Neuronal stem cell (in vitro differentiated cells): ENCODE data around the gene TMEM271.

Experiments used
- DNase-seq: peaks from one replicate; pipeline ENCODE4 v3.0.0-alpha.2; 2013; ENCODE audit warnings: low spot score
- H2AFZ ChIP-seq: one replicate; pipeline ENCODE4 v1.6.1; 2013; ENCODE audit warnings: mild to moderate bottlenecking, low read length, inconsistent platforms
- H2AK5ac ChIP-seq: 2 replicates; pipeline ENCODE4 v1.6.1; 2013; ENCODE audit warnings: low read depth, mild to moderate bottlenecking, inconsistent platforms, low read length, moderate library complexity, mixed read lengths
- H2BK120ac ChIP-seq: 2 replicates; pipeline ENCODE4 v1.6.1; 2013; ENCODE audit warnings: low read depth, mild to moderate bottlenecking, inconsistent platforms, low read length, moderate library complexity, mixed read lengths
- H2BK12ac ChIP-seq: one replicate; pipeline ENCODE4 v1.6.1; 2013; ENCODE audit warnings: low read length, inconsistent platforms
- H2BK15ac ChIP-seq: 2 replicates; pipeline ENCODE4 v1.6.1; 2013; ENCODE audit warnings: mild to moderate bottlenecking, low read length, inconsistent platforms, mixed read lengths
- H2BK5ac ChIP-seq: one replicate; pipeline ENCODE4 v1.6.1; 2013; ENCODE audit warnings: inconsistent platforms, mild to moderate bottlenecking, low read length, moderate library complexity
- H3K14ac ChIP-seq: one replicate; pipeline ENCODE4 v1.6.1; 2013; ENCODE audit warnings: low read length, inconsistent platforms
- H3K18ac ChIP-seq: 2 replicates; pipeline ENCODE4 v1.6.1; 2013; ENCODE audit warnings: low read length, inconsistent platforms
- H3K23ac ChIP-seq: 2 replicates; pipeline ENCODE4 v1.6.1; 2013; ENCODE audit warnings: low read depth, mild to moderate bottlenecking, mixed read lengths, low read length, inconsistent platforms; ENCODE audit not compliant: poor library complexity
- H3K27ac ChIP-seq: replicated peaks from 3 replicates; pipeline ENCODE4 v1.5.1; 2013; ENCODE audit warnings: low read length, inconsistent platforms
- H3K27me3 ChIP-seq, 3 experiments: 2 replicates each; pipeline ENCODE4 v1.6.1; 2013; ENCODE audit warnings: low read length in 3 of 3, mild to moderate bottlenecking in 2 of 3, inconsistent platforms in 1 of 3, low read depth in 1 of 3, mixed read lengths in 1 of 3, moderate library complexity in 1 of 3; ENCODE audit not compliant: control insufficient read depth in 3 of 3, insufficient read depth in 3 of 3
- H3K36me3 ChIP-seq, 2 donors: replicated peaks in 1 of 2; 2 replicates each; pipeline ENCODE4 v1.6.1; 2013; ENCODE audit warnings: low read length in 2 of 2; ENCODE audit not compliant: control insufficient read depth in 2 of 2, insufficient read depth in 2 of 2
- H3K4ac ChIP-seq: 2 replicates; pipeline ENCODE4 v1.6.1; 2013; ENCODE audit warnings: inconsistent platforms, mild to moderate bottlenecking, low read length, moderate library complexity
- H3K4me1 ChIP-seq, 2 donors: 1 replicate in 1 of 2; 2 replicates in 1 of 2; pipeline ENCODE4 v1.6.1; 2013; ENCODE audit warnings: low read length in 2 of 2, low read depth in 1 of 2; ENCODE audit not compliant: control insufficient read depth in 2 of 2, insufficient read depth in 1 of 2
- H3K4me2 ChIP-seq: one replicate; pipeline ENCODE4 v1.6.1; 2013; ENCODE audit warnings: mild to moderate bottlenecking, low read length, inconsistent platforms; ENCODE audit not compliant: insufficient read depth, poor library complexity, severe bottlenecking
- H3K4me3 ChIP-seq, 2 donors: 2 replicates each; pipeline ENCODE4 v1.5.1; 2013; ENCODE audit warnings: low read length in 2 of 2, mild to moderate bottlenecking in 2 of 2, inconsistent platforms in 1 of 2, moderate library complexity in 1 of 2
- H3K79me1 ChIP-seq: one replicate; pipeline ENCODE4 v1.6.1; 2013; ENCODE audit warnings: low read depth, mild to moderate bottlenecking, inconsistent platforms, low read length, moderate library complexity
- H3K9ac ChIP-seq: one replicate; pipeline ENCODE4 v1.6.1; 2013; ENCODE audit warnings: mild to moderate bottlenecking, low read depth, low read length, inconsistent platforms; ENCODE audit not compliant: poor library complexity
- H3K9me3 ChIP-seq, 2 donors: replicated peaks in 1 of 2; 2 replicates each; pipeline versions ENCODE3 to v1.6.1; 2013; ENCODE audit warnings: low read length in 2 of 2, mild to moderate bottlenecking in 2 of 2, inconsistent platforms in 1 of 2, low read depth in 1 of 2, mixed read lengths in 1 of 2, moderate library complexity in 1 of 2; ENCODE audit not compliant: control insufficient read depth in 2 of 2, insufficient read depth in 1 of 2
- H4K8ac ChIP-seq: one replicate; pipeline ENCODE4 v1.6.1; 2013; ENCODE audit warnings: low read depth, mild to moderate bottlenecking, inconsistent platforms, low read length, moderate library complexity
- H4K91ac ChIP-seq: one replicate; pipeline ENCODE4 v1.6.1; 2013; ENCODE audit warnings: low read length, low read depth, mild to moderate bottlenecking, inconsistent platforms; ENCODE audit not compliant: poor library complexity
- WGBS, 2 donors: extraction: QIAGEN DNeasy Blood & Tissue Kit; methylation state at CpG; one replicate each; pipeline ENCODE4 v1.1.7; 2013; ENCODE audit warnings: missing lambda C conversion rate in 2 of 2, mixed read lengths in 1 of 2; ENCODE audit not compliant: insufficient read length in 2 of 2, insufficient replicate concordance in 1 of 2; ENCODE audit errors: extremely low coverage in 2 of 2; 5-methylcytosine and 5-hydroxymethylcytosine counted together

TMEM271 gene

DNA sequence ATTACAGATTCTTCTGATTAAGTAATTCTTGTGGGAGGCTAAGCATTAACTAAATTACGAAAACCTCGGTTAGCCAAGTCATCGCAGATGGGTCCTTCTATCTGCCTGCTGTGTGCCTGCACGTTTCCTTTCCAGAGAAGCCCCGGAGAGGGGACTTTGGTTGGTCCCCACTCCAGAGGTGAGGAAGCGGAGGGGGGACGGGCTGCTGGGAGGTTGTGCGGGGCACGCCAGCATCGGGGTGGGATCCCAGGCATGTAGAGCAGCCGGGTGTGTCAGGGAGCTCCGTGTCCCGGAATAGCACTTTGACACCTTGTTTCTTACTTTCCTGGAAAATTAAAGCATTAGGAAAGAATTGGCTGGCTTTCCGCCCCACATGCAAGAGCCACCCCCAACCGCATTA, 50.4 kb downstream of the TMEM271 start:
- no peak overlapping the region for H2BK12ac ChIP-seq
- H2AK5ac ChIP-seq: no peak overlapping the region
- DNase-seq: no peak
- no peaks in the 10 kb centered on the region for H3K4me1 ChIP-seq
- peaks cover 39 to 98% of the 10 kb centered on the region in 2 donors for H3K36me3 ChIP-seq
- no peak overlapping the region for H3K9ac ChIP-seq
- H3K27ac ChIP-seq: no peak overlapping the region
- no peak overlapping the region for H2BK5ac ChIP-seq
- no peak overlapping the region for H2BK15ac ChIP-seq
- no peaks in the 10 kb centered on the region for H3K27me3 ChIP-seq
- H4K91ac ChIP-seq: no peak overlapping the region
- no peak overlapping the region for H4K8ac ChIP-seq
- H3K23ac ChIP-seq: no peak overlapping the region
- no peak overlapping the region for H3K18ac ChIP-seq
- no peak overlapping the region for H2AFZ ChIP-seq
- no peaks in the 10 kb centered on the region for H3K9me3 ChIP-seq
- no peaks in the 10 kb centered on the region for H3K79me1 ChIP-seq
- no peak overlapping the region for H3K4me3 ChIP-seq
- no peak overlapping the region for H2BK120ac ChIP-seq
- H3K4me2 ChIP-seq: no peak overlapping the region
- no CpG with 5 or more reads among the region's 15 CpGs for WGBS, 2 donors
- H3K4ac ChIP-seq: no peak overlapping the region
- H3K14ac ChIP-seq: no peak overlapping the region

DNA sequence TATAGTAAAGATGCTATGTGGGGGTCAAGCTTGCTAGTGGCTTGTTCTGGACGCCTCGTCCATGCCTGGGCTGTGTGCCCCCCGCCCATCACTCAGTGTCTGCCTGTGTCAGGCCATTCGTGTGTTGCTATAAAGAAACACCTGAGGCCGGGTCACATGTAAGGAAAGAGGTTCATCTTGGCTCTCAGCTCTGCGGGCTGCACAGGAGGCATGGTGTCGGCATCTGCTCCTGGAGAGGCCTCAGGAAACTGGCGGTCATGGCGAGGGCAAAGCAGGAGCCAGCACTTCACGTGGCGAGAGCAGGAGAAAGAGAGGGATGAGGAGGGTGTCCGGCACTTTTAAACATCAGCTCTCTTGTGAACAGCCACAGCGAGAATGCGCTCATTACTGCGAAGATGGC, 51.9 kb downstream of the TMEM271 start:
- Histone ChIP-seq H3K27ac (no peak overlapping the region), H2BK5ac (no peak overlapping the region), H3K23ac (no peak overlapping the region), H3K9me3 (no peaks in the 10 kb centered on the region), H3K14ac (no peak overlapping the region), H3K4me3 (no peak overlapping the region), H2BK12ac (no peak overlapping the region), H2AK5ac (no peak overlapping the region), H2BK120ac (no peak overlapping the region), H3K4me2 (no peak overlapping the region), H3K36me3 (peaks cover 39 to 96% of the 10 kb centered on the region in 2 donors), H3K79me1 (no peaks in the 10 kb centered on the region), H2BK15ac (no peak overlapping the region), H3K4ac (peak overlapping the region; percentile 56), H3K4me1 (no peaks in the 10 kb centered on the region), H4K91ac (no peak overlapping the region), H3K27me3 (no peaks in the 10 kb centered on the region), H3K9ac (no peak overlapping the region), H3K18ac (no peak overlapping the region), H2AFZ (no peak overlapping the region), H4K8ac (no peak overlapping the region)
- no peak for DNase-seq
- WGBS, 2 donors: no CpG with 5 or more reads among the region's 15 CpGs
